ENCODE results near the gene EML4. TPM values are rescaled to one million over a fixed set of nuclear protein-coding genes. Genes with fewer than 3 reads are reported as not detected.
A peak's percentile ranks its signal among the peaks of the same experiment; 100 is the strongest.

The EML4 gene
- total and polyA plus RNA-seq, 2 of the 13 experiments (the other 11 are each of a cell fraction or from before 2014, with no cell fraction given) = 243 to 476 TPM

DNA sequence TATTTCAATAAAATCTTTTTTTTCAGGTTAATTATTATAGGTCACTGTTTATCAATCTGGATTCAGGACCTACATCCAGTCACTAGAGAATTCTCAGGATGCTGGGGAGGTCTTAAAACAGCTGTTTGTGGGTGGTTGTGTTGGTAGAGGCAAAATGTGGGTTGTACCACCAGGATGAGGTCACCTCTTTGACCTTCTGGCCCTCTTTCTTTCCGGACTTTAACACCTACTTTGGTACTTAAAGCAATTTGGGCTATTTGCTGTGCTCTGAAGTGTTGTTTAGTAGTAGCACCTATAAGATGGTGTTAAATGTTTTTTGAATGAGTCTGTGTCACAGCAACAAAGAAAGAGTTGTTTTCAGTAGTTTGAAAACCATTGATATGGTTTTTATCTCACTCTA lies 14.6 kb downstream of the EML4 start (continued):
- TF ChIP-seq, protein P1, sequence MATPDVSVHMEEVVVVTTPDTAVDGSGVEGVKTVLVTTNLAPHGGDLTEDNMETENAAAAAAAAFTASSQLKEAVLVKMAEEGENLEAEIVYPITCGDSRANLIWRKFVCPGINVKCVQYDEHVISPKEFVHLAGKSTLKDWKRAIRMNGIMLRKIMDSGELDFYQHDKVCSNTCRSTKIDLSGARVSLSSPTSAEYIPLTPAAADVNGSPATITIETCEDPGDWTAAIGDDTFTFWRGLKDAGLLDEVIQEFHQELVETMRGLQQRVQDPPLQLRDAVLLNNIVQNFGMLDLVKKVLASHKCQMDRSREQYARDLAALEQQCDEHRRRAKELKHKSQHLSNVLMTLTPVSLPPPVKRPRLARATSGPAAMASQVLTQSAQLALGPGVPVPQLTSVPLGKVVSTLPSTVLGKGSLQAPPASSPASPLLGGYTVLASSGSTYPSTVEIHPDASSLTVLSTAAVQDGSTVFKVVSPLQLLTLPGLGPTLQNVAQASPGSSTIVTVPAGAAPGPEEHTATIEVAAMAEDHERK (CRISPR knock-in tag; IDR thresholded peaks at IDR 0.05; ENCODE audit: low read depth) = no peak
- TF ChIP-seq ELF1 (CRISPR knock-in tag; IDR thresholded peaks at IDR 0.05) (no peak), RAD21 (CRISPR knock-in tag; IDR thresholded peaks at IDR 0.05) (no peak), SRSF1 (optimal IDR thresholded peaks at IDR 0.05; ENCODE audit: low read depth, low read length) (no peak), NR2F1 (CRISPR knock-in tag; IDR thresholded peaks at IDR 0.05) (peak; percentile 15 to 22; a peak in 1 of 4 replicates), FOXP1 (IDR thresholded peaks at IDR 0.05) (no peak), FOXP1 (CRISPR knock-in tag; IDR thresholded peaks at IDR 0.05) (peak; percentile 57), FOXK1 (CRISPR knock-in tag; IDR thresholded peaks at IDR 0.05; ENCODE audit: borderline replicate concordance, low read depth) (no peak), ZNF546 (CRISPR knock-in tag; conservative IDR thresholded peaks at IDR 0.05) (no peak), PAF1 (CRISPR knock-in tag; IDR thresholded peaks at IDR 0.05) (peak; percentile 68; the same call in 1 of the 2 replicates), ZNF33B (CRISPR knock-in tag; IDR thresholded peaks at IDR 0.05) (no peak), BCL6 (CRISPR knock-in tag; IDR thresholded peaks at IDR 0.05) (no peak), ZNF343 (CRISPR knock-in tag; IDR thresholded peaks at IDR 0.05) (no peak), ZNF263 (CRISPR knock-in tag; IDR thresholded peaks at IDR 0.05) (no peak)
- TF ChIP-seq, protein P2, sequence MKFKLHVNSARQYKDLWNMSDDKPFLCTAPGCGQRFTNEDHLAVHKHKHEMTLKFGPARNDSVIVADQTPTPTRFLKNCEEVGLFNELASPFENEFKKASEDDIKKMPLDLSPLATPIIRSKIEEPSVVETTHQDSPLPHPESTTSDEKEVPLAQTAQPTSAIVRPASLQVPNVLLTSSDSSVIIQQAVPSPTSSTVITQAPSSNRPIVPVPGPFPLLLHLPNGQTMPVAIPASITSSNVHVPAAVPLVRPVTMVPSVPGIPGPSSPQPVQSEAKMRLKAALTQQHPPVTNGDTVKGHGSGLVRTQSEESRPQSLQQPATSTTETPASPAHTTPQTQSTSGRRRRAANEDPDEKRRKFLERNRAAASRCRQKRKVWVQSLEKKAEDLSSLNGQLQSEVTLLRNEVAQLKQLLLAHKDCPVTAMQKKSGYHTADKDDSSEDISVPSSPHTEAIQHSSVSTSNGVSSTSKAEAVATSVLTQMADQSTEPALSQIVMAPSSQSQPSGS (CRISPR knock-in tag; IDR thresholded peaks at IDR 0.05) = peak; percentile 52; the same call in 1 of the 2 replicates
- TF ChIP-seq, protein P3, sequence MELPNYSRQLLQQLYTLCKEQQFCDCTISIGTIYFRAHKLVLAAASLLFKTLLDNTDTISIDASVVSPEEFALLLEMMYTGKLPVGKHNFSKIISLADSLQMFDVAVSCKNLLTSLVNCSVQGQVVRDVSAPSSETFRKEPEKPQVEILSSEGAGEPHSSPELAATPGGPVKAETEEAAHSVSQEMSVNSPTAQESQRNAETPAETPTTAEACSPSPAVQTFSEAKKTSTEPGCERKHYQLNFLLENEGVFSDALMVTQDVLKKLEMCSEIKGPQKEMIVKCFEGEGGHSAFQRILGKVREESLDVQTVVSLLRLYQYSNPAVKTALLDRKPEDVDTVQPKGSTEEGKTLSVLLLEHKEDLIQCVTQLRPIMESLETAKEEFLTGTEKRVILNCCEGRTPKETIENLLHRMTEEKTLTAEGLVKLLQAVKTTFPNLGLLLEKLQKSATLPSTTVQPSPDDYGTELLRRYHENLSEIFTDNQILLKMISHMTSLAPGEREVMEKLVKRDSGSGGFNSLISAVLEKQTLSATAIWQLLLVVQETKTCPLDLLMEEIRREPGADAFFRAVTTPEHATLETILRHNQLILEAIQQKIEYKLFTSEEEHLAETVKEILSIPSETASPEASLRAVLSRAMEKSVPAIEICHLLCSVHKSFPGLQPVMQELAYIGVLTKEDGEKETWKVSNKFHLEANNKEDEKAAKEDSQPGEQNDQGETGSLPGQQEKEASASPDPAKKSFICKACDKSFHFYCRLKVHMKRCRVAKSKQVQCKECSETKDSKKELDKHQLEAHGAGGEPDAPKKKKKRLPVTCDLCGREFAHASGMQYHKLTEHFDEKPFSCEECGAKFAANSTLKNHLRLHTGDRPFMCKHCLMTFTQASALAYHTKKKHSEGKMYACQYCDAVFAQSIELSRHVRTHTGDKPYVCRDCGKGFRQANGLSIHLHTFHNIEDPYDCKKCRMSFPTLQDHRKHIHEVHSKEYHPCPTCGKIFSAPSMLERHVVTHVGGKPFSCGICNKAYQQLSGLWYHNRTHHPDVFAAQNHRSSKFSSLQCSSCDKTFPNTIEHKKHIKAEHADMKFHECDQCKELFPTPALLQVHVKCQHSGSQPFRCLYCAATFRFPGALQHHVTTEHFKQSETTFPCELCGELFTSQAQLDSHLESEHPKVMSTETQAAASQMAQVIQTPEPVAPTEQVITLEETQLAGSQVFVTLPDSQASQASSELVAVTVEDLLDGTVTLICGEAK (IDR thresholded peaks at IDR 0.05) = no peak
- TF ChIP-seq, protein P3 (CRISPR knock-in tag; IDR thresholded peaks at IDR 0.05) = no peak
- TF ChIP-seq, protein P4, sequence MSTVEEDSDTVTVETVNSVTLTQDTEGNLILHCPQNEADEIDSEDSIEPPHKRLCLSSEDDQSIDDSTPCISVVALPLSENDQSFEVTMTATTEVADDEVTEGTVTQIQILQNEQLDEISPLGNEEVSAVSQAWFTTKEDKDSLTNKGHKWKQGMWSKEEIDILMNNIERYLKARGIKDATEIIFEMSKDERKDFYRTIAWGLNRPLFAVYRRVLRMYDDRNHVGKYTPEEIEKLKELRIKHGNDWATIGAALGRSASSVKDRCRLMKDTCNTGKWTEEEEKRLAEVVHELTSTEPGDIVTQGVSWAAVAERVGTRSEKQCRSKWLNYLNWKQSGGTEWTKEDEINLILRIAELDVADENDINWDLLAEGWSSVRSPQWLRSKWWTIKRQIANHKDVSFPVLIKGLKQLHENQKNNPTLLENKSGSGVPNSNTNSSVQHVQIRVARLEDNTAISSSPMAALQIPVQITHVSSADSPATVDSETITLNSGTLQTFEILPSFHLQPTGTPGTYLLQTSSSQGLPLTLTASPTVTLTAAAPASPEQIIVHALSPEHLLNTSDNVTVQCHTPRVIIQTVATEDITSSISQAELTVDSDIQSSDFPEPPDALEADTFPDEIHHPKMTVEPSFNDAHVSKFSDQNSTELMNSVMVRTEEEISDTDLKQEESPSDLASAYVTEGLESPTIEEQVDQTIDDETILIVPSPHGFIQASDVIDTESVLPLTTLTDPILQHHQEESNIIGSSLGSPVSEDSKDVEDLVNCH (CRISPR knock-in tag; IDR thresholded peaks at IDR 0.05) = no peak

All from HepG2 (cell line).